K562 (cell line): ENCODE data around the gene DPH6.

Source experiments
- BRCA1 ChIP-seq, 2 experiments: fragments of 450-650 bp in 1 of 2; sonication (generic) in 1 of 2; formaldehyde crosslinking in 1 of 2; IDR thresholded peaks; 2 replicates each; pipeline versions ENCODE4 v1.5.0 to v1.6.1; 2017 to 2020; ENCODE audit warnings: mild to moderate bottlenecking in 1 of 2, missing genetic modification reagents in 1 of 2
- CBX3 ChIP-seq, 2 experiments: IDR thresholded peaks; 1 replicate in 1 of 2; 2 replicates in 1 of 2; pipeline ENCODE4 v1.6.1; 2012; ENCODE audit warnings: inconsistent platforms in 2 of 2, low read length in 2 of 2, borderline replicate concordance in 1 of 2, control low read depth in 1 of 2
- CHD1 ChIP-seq: fragments of 200-600 bp; sonication (generic); IDR thresholded peaks from one replicate; pipeline ENCODE4 v1.6.1; 2012; ENCODE audit warnings: mild to moderate bottlenecking, moderate library complexity, low read length, inconsistent platforms
- GABPB2 ChIP-seq: fragments of 250-450 bp; sonication (Bioruptor Pico); conservative IDR thresholded peaks from 2 replicates; pipeline ENCODE4 v1.5.1; 2021; ENCODE audit warnings: mild to moderate bottlenecking
- KLF10 ChIP-seq: fragments of 250-450 bp; sonication (Bioruptor Pico); IDR thresholded peaks from 2 replicates; pipeline ENCODE4 v1.6.1; 2021; ENCODE audit warnings: matching md5 sums
- MAFF ChIP-seq: IDR thresholded peaks from 2 replicates; pipeline ENCODE4 v1.6.1; 2012; ENCODE audit warnings: low read length, improper control_type of control experiment
- NFE2 ChIP-seq: IDR thresholded peaks from 2 replicates; pipeline ENCODE4 v1.6.1; 2014; ENCODE audit warnings: antibody characterized with exemption, low read depth
- USF2 ChIP-seq: sonication (generic); formaldehyde crosslinking; IDR thresholded peaks from 2 replicates; pipeline ENCODE4 v1.5.0; 2020; ENCODE audit warnings: missing genetic modification reagents
- ZKSCAN8 ChIP-seq: fragments of 200-800 bp; sonication (Bioruptor generic); IDR thresholded peaks from 2 replicates; pipeline ENCODE4 v1.6.1; 2016; ENCODE audit warnings: missing genetic modification characterization, missing compliant biosample characterization
- ZNF140 ChIP-seq: fragments of 250-450 bp; sonication (Bioruptor Pico); IDR thresholded peaks from 2 replicates; pipeline ENCODE4 v1.8.0; 2021; ENCODE audit warnings: moderate library complexity, mild to moderate bottlenecking, inconsistent platforms

- no peak for TF ChIP-seq GABPB2 (CRISPR knock-in tag)
- TF ChIP-seq ZKSCAN8 (CRISPR knock-in tag): no peak
- TF ChIP-seq NFE2: no peak
- TF ChIP-seq KLF10: no peak
- TF ChIP-seq CBX3 (IDR thresholded peaks at IDR 0.05; ENCODE audit: borderline replicate concordance in 1 of 2, low read length in 2 of 2): no peak
- no peak for TF ChIP-seq ZNF140
- TF ChIP-seq CHD1: no peak
- no peak for TF ChIP-seq MAFF
- TF ChIP-seq BRCA1 (IDR thresholded peaks at IDR 0.05): no peak
- no peak for TF ChIP-seq BRCA1 (CRISPR knock-in tag; IDR thresholded peaks at IDR 0.05)
- TF ChIP-seq USF2 (CRISPR knock-in tag): no peak
Measured at GRCh38 chr15:35496585-35496984, 49.4 kb downstream of the DPH6 start.
